Testis (tissue), 3 donors: ENCODE data around the gene ARSI. TPM values are rescaled to one million over a fixed set of nuclear protein-coding genes. Genes with fewer than 3 reads are reported as not detected.

Experiments used
- DNase-seq: peaks from one replicate; pipeline ENCODE4 v3.0.0-alpha.2; 2019
- H3K27ac ChIP-seq, 2 donors: fragments of 200-600 bp; sonication (generic); one replicate each; pipeline ENCODE4 v1.5.1; 2019
- H3K27me3 ChIP-seq: fragments of 200-600 bp; sonication (generic); one replicate; pipeline ENCODE4 v1.5.1; 2019
- H3K36me3 ChIP-seq: fragments of 200-600 bp; sonication (generic); one replicate; pipeline ENCODE4 v1.5.1; 2017; ENCODE audit warnings: low read depth; ENCODE audit errors: missing control alignments
- H3K4me1 ChIP-seq: fragments of 200-600 bp; sonication (generic); one replicate; pipeline ENCODE4 v1.5.1; 2019
- H3K4me3 ChIP-seq, 2 donors: fragments of 200-600 bp; sonication (generic); one replicate each; pipeline ENCODE4 v1.5.1; 2017 to 2019
- H3K9me3 ChIP-seq: fragments of 200-600 bp; sonication (generic); one replicate; pipeline ENCODE4 v1.5.1; 2017
- POLR2A ChIP-seq: fragments of 450-650 bp; IDR thresholded peaks from one replicate; pipeline ENCODE4 v1.6.1; 2017; ENCODE audit warnings: antibody characterized with exemption, mild to moderate bottlenecking, moderate library complexity
- WGBS, 2 donors: methylation state at CpG; one replicate each; pipeline ENCODE4 v1.1.5; 2018; 5-methylcytosine and 5-hydroxymethylcytosine counted together
- intact Hi-C: fragments of 100-400 bp; cut with DNase I; formaldehyde crosslinking; loops from one replicate; pipeline ENCODE4 v1.15.1; 2023; ENCODE audit warnings: low total_unique reads
- polyA plus RNA-seq: library from polyadenylated mRNA; stranded (reverse); fragments of 350-450 nt; fragmentation: Illumina TruSeq; extraction: RNeasy Lipid Tissue Mini Kit (QIAGEN cat#74804); gene quantifications from one replicate; pipeline ENCODE4 v1.2.3, GENCODE V29; 2014; ENCODE audit warnings: low read depth, low replicate concordance; ENCODE audit not compliant: insufficient read depth
- total RNA-seq, 2 donors: library from RNA; depleted of rRNA; stranded (reverse); fragments of >200 nt; gene quantifications; one replicate each; pipeline ENCODE4 v1.2.3, GENCODE V29; 2016
- TF ChIP-seq, protein P1 (sequence below), 3 experiments: fragments of 450-650 bp in 2 of 3; fragments of 200-600 bp in 1 of 3; sonication (generic) in 1 of 3; IDR thresholded peaks; one replicate each; pipeline ENCODE4 v1.5.1; 2016 to 2019; ENCODE audit warnings: antibody characterized with exemption in 3 of 3, mild to moderate bottlenecking in 2 of 3, moderate library complexity in 1 of 3

The ARSI gene
- total and polyA plus RNA-seq, 3 donors from 2014 or later: 0.79 to 0.93 (median 0.92) TPM

DNA sequence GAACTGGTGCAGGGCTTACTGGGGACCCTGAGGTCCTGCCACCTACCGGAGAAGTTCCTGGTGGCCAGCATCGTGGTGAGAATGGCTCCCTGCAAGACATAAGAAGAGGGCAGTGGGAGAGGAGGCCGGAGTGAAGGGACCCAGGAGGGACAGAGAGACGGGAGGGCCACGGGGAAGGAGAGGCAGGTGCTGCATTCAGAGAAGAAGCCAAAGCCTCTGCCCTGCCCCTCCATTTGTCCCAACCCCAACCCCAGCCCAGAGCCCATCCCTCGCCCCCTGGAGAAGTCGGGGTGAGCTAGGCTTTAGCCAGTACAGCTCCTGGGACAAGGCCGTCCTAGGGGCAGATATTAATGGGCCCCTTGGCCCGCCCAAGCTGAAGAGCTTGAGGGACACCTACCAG, 55.0 kb downstream of the ARSI start:
- DNase-seq: no peak
- WGBS, 2 donors: 93 to 95% methylated on average over 8 to 9 of the region's 9 CpGs
- Histone ChIP-seq H3K36me3 (no peaks in the 10 kb centered on the region), H3K27ac (no peak overlapping the region), H3K4me1 (peaks cover 5% of the 10 kb centered on the region), H3K27me3 (no peaks in the 10 kb centered on the region), H3K9me3 (no peaks in the 10 kb centered on the region), H3K4me3 (no peak overlapping the region)
- TF ChIP-seq, protein P1, sequence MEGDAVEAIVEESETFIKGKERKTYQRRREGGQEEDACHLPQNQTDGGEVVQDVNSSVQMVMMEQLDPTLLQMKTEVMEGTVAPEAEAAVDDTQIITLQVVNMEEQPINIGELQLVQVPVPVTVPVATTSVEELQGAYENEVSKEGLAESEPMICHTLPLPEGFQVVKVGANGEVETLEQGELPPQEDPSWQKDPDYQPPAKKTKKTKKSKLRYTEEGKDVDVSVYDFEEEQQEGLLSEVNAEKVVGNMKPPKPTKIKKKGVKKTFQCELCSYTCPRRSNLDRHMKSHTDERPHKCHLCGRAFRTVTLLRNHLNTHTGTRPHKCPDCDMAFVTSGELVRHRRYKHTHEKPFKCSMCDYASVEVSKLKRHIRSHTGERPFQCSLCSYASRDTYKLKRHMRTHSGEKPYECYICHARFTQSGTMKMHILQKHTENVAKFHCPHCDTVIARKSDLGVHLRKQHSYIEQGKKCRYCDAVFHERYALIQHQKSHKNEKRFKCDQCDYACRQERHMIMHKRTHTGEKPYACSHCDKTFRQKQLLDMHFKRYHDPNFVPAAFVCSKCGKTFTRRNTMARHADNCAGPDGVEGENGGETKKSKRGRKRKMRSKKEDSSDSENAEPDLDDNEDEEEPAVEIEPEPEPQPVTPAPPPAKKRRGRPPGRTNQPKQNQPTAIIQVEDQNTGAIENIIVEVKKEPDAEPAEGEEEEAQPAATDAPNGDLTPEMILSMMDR (IDR thresholded peaks at IDR 0.05): no peak
- TF ChIP-seq POLR2A: no peak
- intact Hi-C loops: no loop called here

DNA sequence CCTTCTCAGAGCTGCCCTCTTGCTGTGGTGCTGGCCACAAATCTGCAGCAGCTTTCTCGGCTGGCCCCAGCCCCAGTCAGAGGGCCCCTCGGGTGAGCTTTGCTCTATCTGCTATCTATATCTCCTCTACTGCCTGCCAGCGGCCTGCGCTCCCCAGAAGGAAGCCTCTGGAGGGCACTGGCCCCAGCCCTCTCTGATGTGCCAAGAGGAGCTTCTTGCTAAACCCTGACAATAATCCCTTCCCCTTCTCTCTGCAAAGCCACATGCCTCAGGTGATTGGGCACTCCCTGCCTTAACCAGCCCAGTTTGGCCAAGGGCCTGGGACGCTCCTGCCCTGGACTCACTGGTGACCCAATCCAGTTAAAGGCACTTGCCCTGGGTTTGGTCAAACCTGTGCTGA, 55.9 kb downstream of the ARSI start:
- TF ChIP-seq, protein P1 (IDR thresholded peaks at IDR 0.05): no peak
- no peak for TF ChIP-seq POLR2A
- H3K4me3 ChIP-seq: no peak overlapping the region
- no peak overlapping the region for H3K27ac ChIP-seq
- DNase-seq: no peak
- no peaks in the 10 kb centered on the region for H3K27me3 ChIP-seq
- H3K36me3 ChIP-seq: no peaks in the 10 kb centered on the region
- WGBS, 2 donors: 78 to 83% methylated on average over 4 to 5 of the region's 5 CpGs
- H3K4me1 ChIP-seq: peaks cover 5% of the 10 kb centered on the region
- intact Hi-C loops: no loop called here
- no peaks in the 10 kb centered on the region for H3K9me3 ChIP-seq

DNA sequence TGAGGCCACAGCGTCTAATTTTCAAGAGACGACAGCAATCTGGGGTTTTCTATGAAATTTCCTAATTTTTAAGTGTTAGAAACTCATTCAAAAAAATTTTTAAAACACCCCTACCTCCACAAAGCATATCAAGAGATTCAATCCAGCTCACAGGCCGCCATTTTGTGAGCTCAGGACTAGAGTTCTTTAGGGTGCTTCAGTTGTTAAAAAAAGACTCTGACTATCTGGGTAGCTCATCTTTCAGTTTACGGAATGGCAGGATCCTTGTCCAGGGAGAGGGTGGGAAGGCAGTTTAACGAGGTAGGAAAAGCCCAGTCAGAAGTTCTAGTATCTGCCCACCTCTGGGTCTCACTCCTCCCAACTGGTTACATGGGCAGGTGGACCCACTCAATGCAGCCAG, 56.3 kb downstream of the ARSI start:
- intact Hi-C loops: no loop called here
- Histone ChIP-seq H3K9me3 (no peaks in the 10 kb centered on the region), H3K27me3 (no peaks in the 10 kb centered on the region), H3K4me1 (peaks cover 5% of the 10 kb centered on the region), H3K4me3 (no peak overlapping the region), H3K27ac (no peak overlapping the region), H3K36me3 (no peaks in the 10 kb centered on the region)
- no peak for DNase-seq
- TF ChIP-seq, protein P1 (IDR thresholded peaks at IDR 0.05): no peak
- no peak for TF ChIP-seq POLR2A
- WGBS, 2 donors: 92 to 98% methylated on average over 5 of the region's 5 CpGs

Other genes starting within 250 kb of the ARSI start
- 10 to 100 TPM in 1 of 2 donors, 1 to 10 TPM in 1; 4.3 to 15.7 TPM for gene CSF1R, start 216.4 kb downstream of the ARSI start, total RNA-seq
- gene CSF1R, start 216.4 kb downstream of the ARSI start, polyA plus RNA-seq: 25.4 TPM
- 10 to 100 TPM; 71.2 to 87.0 TPM for gene PDGFRB, start 147.1 kb downstream of the ARSI start, total RNA-seq
- gene PDGFRB, start 147.1 kb downstream of the ARSI start, polyA plus RNA-seq: 61.6 TPM
- 1 to 10 TPM; 3.4 to 5.2 TPM for gene CDX1, start 136.1 kb downstream of the ARSI start, total RNA-seq
- 3.4 TPM for gene CDX1, start 136.1 kb downstream of the ARSI start, polyA plus RNA-seq
- gene SLC6A7, start 112.8 kb downstream of the ARSI start, total RNA-seq: under 1 TPM in 1 of 2 donors, not detected in 1; 0.12 TPM
- gene SLC6A7, start 112.8 kb downstream of the ARSI start, polyA plus RNA-seq: not detected
- gene CAMK2A, start 13.1 kb downstream of the ARSI start, total RNA-seq: under 1 TPM; 0.24 to 0.25 TPM
- 0.70 TPM for gene CAMK2A, start 13.1 kb downstream of the ARSI start, polyA plus RNA-seq
- 10 to 100 TPM; 46.6 to 52.8 TPM for gene TCOF1, start 54.8 kb upstream of the ARSI start, total RNA-seq
- gene TCOF1, start 54.8 kb upstream of the ARSI start, polyA plus RNA-seq: 22.9 TPM
- gene CD74, start 110.0 kb upstream of the ARSI start, total RNA-seq: 100 to 1,000 TPM; 137 to 223 TPM
- gene CD74, start 110.0 kb upstream of the ARSI start, polyA plus RNA-seq: 1,318 TPM
- 1,000 to 10,000 TPM in 1 of 2 donors, 100 to 1,000 TPM in 1; 781 to 1,273 TPM for gene RPS14, start 146.8 kb upstream of the ARSI start, total RNA-seq
- gene RPS14, start 146.8 kb upstream of the ARSI start, polyA plus RNA-seq: 1,234 TPM
- 100 to 1,000 TPM; 167 to 174 TPM for gene NDST1, start 205.2 kb upstream of the ARSI start, total RNA-seq
- 55.0 TPM for gene NDST1, start 205.2 kb upstream of the ARSI start, polyA plus RNA-seq